A549 (cell line): ENCODE data around the gene NEBL. TPM values are rescaled to one million over a fixed set of nuclear protein-coding genes. Genes with fewer than 3 reads are reported as not detected.

ENCODE experiments used
- ATAC-seq, 2 experiments: fragments of 200-7000 bp in 1 of 2; fragments of >200 bp in 1 of 2; cut with Nextera tagmentation in 1 of 2; cut with Tn5 transposase in 1 of 2; 3 replicates each; pipeline versions ENCODE4 v1.8.0 to v1.9.1; 2018 to 2020; ENCODE audit warnings: mild to moderate bottlenecking in 1 of 2, moderate library complexity in 1 of 2
- CTCF ChIA-PET: fragments of 300-600 bp; sonication (Branson Sonifier 250); formaldehyde crosslinking; extraction: SDS; loops from one replicate; lab custom pipeline; 2021; ENCODE audit warnings: antibody characterized with exemption, inconsistent platforms; lab: Yijun Ruan, JAX
- POLR2A ChIA-PET: fragments of 350-600 bp; formaldehyde crosslinking; extraction: SDS; loops from one replicate; lab custom pipeline; 2021; ENCODE audit warnings: antibody characterized with exemption, inconsistent platforms; lab: Yijun Ruan, JAX
- DNase-seq, 2 experiments: peaks; one replicate each; pipeline versions ENCODE4 v3.0.0 to v3.0.0-alpha.2; 2011 to 2016; ENCODE audit warnings: low read depth in 1 of 2, low spot score in 1 of 2
- FAIRE-seq: peaks from 2 replicates; lab custom pipeline; 2011; peaks lifted over from hg19 to GRCh38; lab: Jason Lieb, UNC
- H3K27ac ChIP-seq, 2 experiments: fragments of >200 bp; sonication (Bioruptor Twin); formaldehyde crosslinking; 3 replicates each; pipeline ENCODE4 v1.5.1; 2016 to 2017
- H3K4me1 ChIP-seq: fragments of >200 bp; sonication (Bioruptor Twin); formaldehyde crosslinking; 3 replicates; pipeline ENCODE4 v1.6.1; 2016
- H3K4me2 ChIP-seq: fragments of >200 bp; sonication (Bioruptor Twin); formaldehyde crosslinking; 3 replicates; pipeline ENCODE4 v1.6.1; 2016
- H3K4me3 ChIP-seq: fragments of >200 bp; sonication (Bioruptor Twin); formaldehyde crosslinking; 3 replicates; pipeline ENCODE4 v1.5.1; 2016
- H3K9me3 ChIP-seq: fragments of >200 bp; sonication (Bioruptor Twin); formaldehyde crosslinking; 3 replicates; pipeline ENCODE4 v1.6.1; 2016
- BCL3 ChIP-seq: fragments of >200 bp; sonication (Bioruptor Twin); formaldehyde crosslinking; IDR thresholded peaks from 3 replicates; pipeline ENCODE4 v1.6.1; 2016
- BHLHE40 ChIP-seq: IDR thresholded peaks from 2 replicates; pipeline ENCODE4 v1.6.1; 2012; ENCODE audit warnings: low read depth, low read length, inconsistent platforms
- CBX2 ChIP-seq: fragments of 200-600 bp; sonication (generic); IDR thresholded peaks from 2 replicates; pipeline ENCODE4 v1.6.1; 2016; ENCODE audit warnings: low read depth, mild to moderate bottlenecking, borderline replicate concordance
- CEBPB ChIP-seq, 2 experiments: fragments of >200 bp in 1 of 2; sonication (Bioruptor Twin) in 1 of 2; formaldehyde crosslinking in 1 of 2; IDR thresholded peaks; 2 replicates each; pipeline ENCODE4 v1.6.1; 2012 to 2016
- CHD2 ChIP-seq: fragments of 150-350 bp; IDR thresholded peaks from 2 replicates; pipeline ENCODE4 v1.6.1; 2014; ENCODE audit warnings: low read length; ENCODE audit not compliant: partially characterized antibody
- CHD4 ChIP-seq: fragments of 200-600 bp; sonication (generic); IDR thresholded peaks from 2 replicates; pipeline ENCODE4 v1.6.1; 2016; ENCODE audit warnings: antibody characterized with exemption, mild to moderate bottlenecking, borderline replicate concordance
- EHMT2 ChIP-seq: fragments of 200-600 bp; sonication (generic); IDR thresholded peaks from 2 replicates; pipeline ENCODE4 v1.6.1; 2016; ENCODE audit warnings: antibody characterized with exemption, low read depth, mild to moderate bottlenecking, moderate library complexity
- HDAC2 ChIP-seq: fragments of 200-600 bp; sonication (generic); IDR thresholded peaks from 2 replicates; pipeline ENCODE4 v1.6.1; 2016
- HES2 ChIP-seq: fragments of >200 bp; sonication (Bioruptor Twin); formaldehyde crosslinking; IDR thresholded peaks from 2 replicates; pipeline ENCODE4 v1.6.1; 2016
- HMGXB4 ChIP-seq: fragments of 250-450 bp; sonication (Bioruptor Pico); IDR thresholded peaks from 2 replicates; pipeline ENCODE4 v1.5.0; 2021; ENCODE audit warnings: mild to moderate bottlenecking, moderate library complexity, borderline replicate concordance
- HOXA7 ChIP-seq: fragments of 250-450 bp; sonication (Bioruptor Pico); IDR thresholded peaks from 2 replicates; pipeline ENCODE4 v1.5.0; 2020; ENCODE audit warnings: mild to moderate bottlenecking, moderate library complexity
- HOXB13 ChIP-seq: fragments of 250-450 bp; sonication (Bioruptor Pico); IDR thresholded peaks from 2 replicates; pipeline ENCODE4 v1.5.0; 2020; ENCODE audit warnings: low read depth, mild to moderate bottlenecking, moderate library complexity
- HOXB5 ChIP-seq: fragments of 250-450 bp; sonication (Bioruptor Pico); IDR thresholded peaks from 2 replicates; pipeline ENCODE4 v1.5.0; 2020; ENCODE audit warnings: mild to moderate bottlenecking, moderate library complexity
- JUN ChIP-seq, 2 experiments: fragments of >200 bp; sonication (Bioruptor Twin); formaldehyde crosslinking; IDR thresholded peaks; 2 replicates in 1 of 2; 3 replicates in 1 of 2; pipeline ENCODE4 v1.6.1; 2016 to 2017
- KDM5A ChIP-seq: fragments of 200-600 bp; sonication (generic); IDR thresholded peaks from 2 replicates; pipeline ENCODE4 v1.6.1; 2016; ENCODE audit warnings: antibody characterized with exemption, mild to moderate bottlenecking
- MAFK ChIP-seq: fragments of 450-650 bp; IDR thresholded peaks from 2 replicates; pipeline ENCODE4 v1.6.1; 2014; ENCODE audit not compliant: partially characterized antibody
- MAZ ChIP-seq: fragments of 150-350 bp; IDR thresholded peaks from 2 replicates; pipeline ENCODE4 v1.6.1; 2014; ENCODE audit warnings: antibody characterized with exemption, low read depth, low read length, borderline replicate concordance
- MYC ChIP-seq: IDR thresholded peaks from 2 replicates; pipeline ENCODE4 v1.6.1; 2012; ENCODE audit warnings: mild to moderate bottlenecking, inconsistent platforms, low read length, improper control_type of control experiment, borderline replicate concordance
- NFE2L2 ChIP-seq: fragments of 150-350 bp; conservative IDR thresholded peaks from 2 replicates; pipeline ENCODE4 v1.6.1; 2014; ENCODE audit warnings: low read length
- PBX3 ChIP-seq: IDR thresholded peaks from 2 replicates; pipeline ENCODE4 v1.6.1; 2012
- PHF8 ChIP-seq: fragments of 200-600 bp; sonication (generic); IDR thresholded peaks from 2 replicates; pipeline ENCODE4 v1.6.1; 2016; ENCODE audit warnings: low read depth, mild to moderate bottlenecking, antibody characterized with exemption, moderate library complexity, borderline replicate concordance
- POLR2A ChIP-seq: IDR thresholded peaks from 2 replicates; pipeline ENCODE4 v1.6.1; 2012; ENCODE audit warnings: mild to moderate bottlenecking, low read length
- RARB ChIP-seq: fragments of 250-450 bp; sonication (Bioruptor Pico); IDR thresholded peaks from 2 replicates; pipeline ENCODE4 v1.8.0; 2021; ENCODE audit warnings: mild to moderate bottlenecking, moderate library complexity
- RCOR1 ChIP-seq: fragments of 150-350 bp; IDR thresholded peaks from 2 replicates; pipeline ENCODE4 v1.6.1; 2014; ENCODE audit warnings: antibody characterized with exemption, low read length, low read depth
- RFX5 ChIP-seq: fragments of 450-650 bp; IDR thresholded peaks from 2 replicates; pipeline ENCODE4 v1.7.1; 2014; ENCODE audit warnings: antibody characterized with exemption, mild to moderate bottlenecking, moderate library complexity
- TFCP2L1 ChIP-seq: fragments of 250-450 bp; sonication (Bioruptor Pico); IDR thresholded peaks from 2 replicates; pipeline ENCODE4 v1.5.0; 2021; ENCODE audit warnings: mild to moderate bottlenecking
- TP53 ChIP-seq: fragments of 250-450 bp; sonication (Bioruptor Pico); IDR thresholded peaks from 2 replicates; pipeline ENCODE4 v1.5.0; 2021; ENCODE audit warnings: mild to moderate bottlenecking, moderate library complexity
- USF2 ChIP-seq: fragments of 450-650 bp; IDR thresholded peaks from 2 replicates; pipeline ENCODE4 v1.6.1; 2014; ENCODE audit warnings: antibody characterized with exemption
- ZSCAN20 ChIP-seq: fragments of 250-450 bp; sonication (Bioruptor Pico); IDR thresholded peaks from 2 replicates; pipeline ENCODE4 v1.8.0; 2022; ENCODE audit warnings: mild to moderate bottlenecking, moderate library complexity
- WGBS: methylation state at CpG from one replicate; pipeline ENCODE4 v1.1.6; 2017; ENCODE audit errors: missing lambda C conversion rate; 5-methylcytosine and 5-hydroxymethylcytosine counted together
- polyA plus RNA-seq, 4 experiments: library from polyadenylated mRNA; depleted of rRNA in 3 of 4; stranded (reverse); fragments of >200 nt; fragmentation: RNase III in 1 of 4; extraction: RNeasy Plus Mini Kit Qiagen cat#74134 plus additional on column Dnase treatment in 1 of 4; gene quantifications; 2 replicates in 3 of 4; 3 replicates in 1 of 4; pipeline ENCODE4 v1.2.3, GENCODE V29; 2011 to 2017

The NEBL gene
- polyA plus RNA-seq, 2 of the 4 experiments (the other 2 are of a cell fraction): 13.0 to 33.8 TPM

GRCh38 chr10:20922451-20922850, 25.3 kb upstream of the NEBL start (continued):
- TF ChIP-seq HES2 (no peak), RARB (CRISPR knock-in tag) (no peak), CEBPB (IDR thresholded peaks at IDR 0.05) (no peak), BCL3 (no peak), HOXB13 (no peak), PHF8 (no peak), RCOR1 (no peak), POLR2A (no peak), KDM5A (no peak), RFX5 (no peak), HDAC2 (no peak), JUN (IDR thresholded peaks at IDR 0.05) (no peak), NFE2L2 (no peak)

- POLR2A ChIA-PET: no interaction called here
- no peak for FAIRE-seq
Measured at GRCh38 chr10:20922033-20922432, 24.9 kb upstream of the NEBL start.

GRCh38 chr10:20920061-20920460, 22.9 kb upstream of the NEBL start:
- no peak overlapping the region for H3K4me2 ChIP-seq
- no peak overlapping the region for H3K4me3 ChIP-seq
- H3K27ac ChIP-seq: no peak overlapping the region
- no peak for DNase-seq
- TF ChIP-seq PHF8 (no peak), MAFK (no peak), CHD2 (no peak), MAZ (no peak), USF2 (no peak), PBX3 (no peak), EHMT2 (no peak), BHLHE40 (no peak), HMGXB4 (CRISPR knock-in tag) (no peak), ZSCAN20 (no peak), TFCP2L1 (CRISPR knock-in tag) (no peak), POLR2A (no peak), HES2 (no peak), HOXB5 (CRISPR knock-in tag) (no peak), RFX5 (no peak), CBX2 (no peak), HDAC2 (no peak), BCL3 (no peak), HOXA7 (CRISPR knock-in tag) (no peak)
- H3K9me3 ChIP-seq: no peaks in the 10 kb centered on the region
- H3K4me1 ChIP-seq: no peaks in the 10 kb centered on the region
- ChIA-PET CTCF (no interaction called here), POLR2A (no interaction called here)
- ATAC-seq: no peak
- FAIRE-seq: no peak
- 94% methylated on average over 2 of the region's 2 CpGs for WGBS

More at GRCh38 chr10:20922033-20922432, 24.9 kb upstream of the NEBL start:
- no peak for DNase-seq
- H3K4me1 ChIP-seq: no peaks in the 10 kb centered on the region
- H3K27ac ChIP-seq: no peak overlapping the region
- H3K9me3 ChIP-seq: no peaks in the 10 kb centered on the region
- TF ChIP-seq TP53 (CRISPR knock-in tag): no peak
- no peak for TF ChIP-seq MYC
- TF ChIP-seq CHD4: no peak
- no peak for TF ChIP-seq BHLHE40
- no peak for TF ChIP-seq EHMT2
- TF ChIP-seq RCOR1: no peak
- TF ChIP-seq HOXB5 (CRISPR knock-in tag): no peak
- no peak for TF ChIP-seq CHD2
- no peak for TF ChIP-seq ZSCAN20
- TF ChIP-seq, all 56 proteins: peak for 0
- CTCF ChIA-PET: no interaction called here
- 85% methylated on average over 4 of the region's 4 CpGs for WGBS
- H3K4me2 ChIP-seq: no peak overlapping the region
- ATAC-seq: no peak
- H3K4me3 ChIP-seq: no peak overlapping the region
